NB4 (cell line): ENCODE data around the gene XPO4.

Source experiments
- CTCF ChIP-seq: IDR thresholded peaks from one replicate; pipeline ENCODE4 v1.5.1; 2012; ENCODE audit warnings: low read depth, low read length
- MAX ChIP-seq: IDR thresholded peaks from 2 replicates; pipeline ENCODE4 v1.6.1; 2011; ENCODE audit warnings: low read depth, low read length
- MYC ChIP-seq: IDR thresholded peaks from 2 replicates; pipeline ENCODE4 v1.6.1; 2011; ENCODE audit warnings: low read depth, low read length
- POLR2A ChIP-seq: IDR thresholded peaks from 2 replicates; pipeline ENCODE4 v1.6.1; 2011; ENCODE audit warnings: mild to moderate bottlenecking; ENCODE audit not compliant: insufficient read length; ENCODE audit errors: extremely low read depth

- TF ChIP-seq CTCF = peak; percentile 80
- peak; percentile 78 for TF ChIP-seq MAX
- TF ChIP-seq POLR2A = no peak
- TF ChIP-seq MYC = peak; percentile 81
Observed at GRCh38 chr13:20924758-20925394, 22.3 kb upstream of the XPO4 start.
